T-helper 1 cell (primary cell): ENCODE measurements around the gene PGAP6.
"Not testable (repeated sequence)": the region's sequence is repeated elsewhere in the genome, so short reads cannot be mapped to it uniquely, and the experiment has no call there.

ENCODE experiments used
- DNase-seq, 5 donors: peaks; one replicate each; pipeline ENCODE4 v3.0.0-alpha.2; 2012 to 2020
- total RNA-seq, 4 donors: gene quantifications; one replicate each; lab custom pipeline; 2026; lab: John Stamatoyannopoulos, UW

PGAP6 gene, protein sequence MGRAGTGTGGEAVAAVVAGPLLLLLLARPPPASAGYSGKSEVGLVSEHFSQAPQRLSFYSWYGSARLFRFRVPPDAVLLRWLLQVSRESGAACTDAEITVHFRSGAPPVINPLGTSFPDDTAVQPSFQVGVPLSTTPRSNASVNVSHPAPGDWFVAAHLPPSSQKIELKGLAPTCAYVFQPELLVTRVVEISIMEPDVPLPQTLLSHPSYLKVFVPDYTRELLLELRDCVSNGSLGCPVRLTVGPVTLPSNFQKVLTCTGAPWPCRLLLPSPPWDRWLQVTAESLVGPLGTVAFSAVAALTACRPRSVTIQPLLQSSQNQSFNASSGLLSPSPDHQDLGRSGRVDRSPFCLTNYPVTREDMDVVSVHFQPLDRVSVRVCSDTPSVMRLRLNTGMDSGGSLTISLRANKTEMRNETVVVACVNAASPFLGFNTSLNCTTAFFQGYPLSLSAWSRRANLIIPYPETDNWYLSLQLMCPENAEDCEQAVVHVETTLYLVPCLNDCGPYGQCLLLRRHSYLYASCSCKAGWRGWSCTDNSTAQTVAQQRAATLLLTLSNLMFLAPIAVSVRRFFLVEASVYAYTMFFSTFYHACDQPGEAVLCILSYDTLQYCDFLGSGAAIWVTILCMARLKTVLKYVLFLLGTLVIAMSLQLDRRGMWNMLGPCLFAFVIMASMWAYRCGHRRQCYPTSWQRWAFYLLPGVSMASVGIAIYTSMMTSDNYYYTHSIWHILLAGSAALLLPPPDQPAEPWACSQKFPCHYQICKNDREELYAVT
- 51.3 to 94.2 (median 78.4) reads per million in 4 donors for total RNA-seq

DNA sequence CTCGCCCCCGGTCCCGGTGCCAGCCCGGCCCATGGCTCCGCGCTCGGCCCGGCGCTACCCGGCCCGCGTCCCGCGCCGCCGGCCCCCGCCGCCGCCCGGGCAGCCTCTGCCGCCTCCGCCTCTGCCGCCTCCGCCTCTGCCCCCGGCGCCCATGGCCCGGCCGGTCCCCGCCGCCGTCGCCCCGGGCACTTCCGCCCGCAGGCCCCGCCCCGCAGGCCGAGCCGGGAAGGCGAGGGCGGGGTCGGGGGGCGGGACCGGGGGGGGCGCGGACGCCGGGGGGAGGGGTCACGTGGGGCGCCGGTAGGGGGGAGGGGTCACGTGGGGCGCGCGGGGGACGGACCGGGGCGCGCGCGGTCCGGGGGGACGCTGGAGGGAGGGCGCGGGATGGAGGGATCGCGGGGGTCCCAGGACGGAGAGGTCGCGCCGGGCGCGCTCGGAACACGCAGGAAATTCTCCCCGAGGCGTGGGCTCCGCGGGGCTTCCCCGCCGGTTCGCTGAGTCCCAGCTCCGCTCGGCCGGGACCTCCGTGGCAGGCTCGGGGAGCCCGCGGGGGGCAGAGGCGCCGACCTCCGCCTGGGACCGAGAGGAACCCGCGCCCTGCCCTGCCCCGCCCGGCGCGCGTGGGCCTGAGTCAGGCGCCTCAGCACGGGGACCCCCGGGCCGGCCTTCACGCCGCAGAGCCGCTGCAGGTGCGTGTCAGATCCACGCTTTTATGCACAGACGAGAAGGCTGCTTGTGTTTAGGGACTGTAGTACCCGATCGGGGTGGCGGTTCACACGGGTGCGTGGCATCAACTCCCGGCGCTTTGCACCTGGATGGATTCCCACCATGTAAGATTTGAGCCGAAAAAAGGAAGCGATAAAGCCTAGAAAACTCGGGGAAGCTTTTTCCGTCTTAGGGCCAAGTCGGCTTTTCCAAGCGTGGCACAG, at the start of gene PGAP6:
Gene PGAP6, minus strand, starts transcription at position 190 of the 929 bp plus-strand sequence. Its CDS starts 157 bp downstream, at position 33.
- peak; percentile 52 to 73 (median 61) for DNase-seq

DNA sequence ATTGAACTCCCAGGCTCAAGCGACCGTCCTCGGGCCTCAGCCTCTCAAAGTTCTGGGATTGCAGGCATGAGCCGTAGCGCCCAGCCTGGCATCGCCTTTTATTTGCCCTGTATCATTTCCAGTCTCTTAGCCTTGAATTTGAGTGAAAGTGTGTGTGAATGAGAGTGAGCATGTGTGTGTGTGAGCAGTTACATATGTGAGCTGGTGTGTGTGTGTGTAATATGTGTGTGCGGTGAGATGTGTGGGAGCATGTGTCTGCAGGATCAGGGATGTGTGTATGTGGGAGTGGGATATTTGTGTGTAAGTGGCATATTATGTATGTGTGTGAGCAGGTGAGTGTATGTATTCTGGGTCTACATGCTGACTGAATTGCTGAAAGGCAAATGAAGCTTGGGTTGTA, 49.1 kb upstream of the PGAP6 start:
- no peak for DNase-seq

DNA sequence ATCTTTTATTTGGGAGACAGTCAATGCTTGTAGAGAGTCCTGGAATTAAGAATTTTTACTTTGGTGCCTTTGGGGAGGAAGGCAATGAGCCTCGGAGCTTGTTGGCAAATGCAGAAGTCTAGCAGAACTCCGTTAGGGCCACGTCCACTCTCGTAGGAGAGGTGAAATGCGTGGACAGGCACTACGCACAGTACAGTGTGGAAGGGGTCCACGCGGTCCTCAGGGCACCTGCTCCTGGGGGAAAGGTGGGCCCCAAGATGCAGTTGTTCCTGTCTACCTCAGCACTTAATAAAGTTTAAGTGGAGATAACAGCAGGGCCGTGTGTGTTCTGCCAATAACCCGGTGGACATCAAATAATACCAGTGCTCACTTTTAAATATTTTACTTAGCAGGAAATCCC, 45.5 kb upstream of the PGAP6 start:
- DNase-seq = no peak

DNA sequence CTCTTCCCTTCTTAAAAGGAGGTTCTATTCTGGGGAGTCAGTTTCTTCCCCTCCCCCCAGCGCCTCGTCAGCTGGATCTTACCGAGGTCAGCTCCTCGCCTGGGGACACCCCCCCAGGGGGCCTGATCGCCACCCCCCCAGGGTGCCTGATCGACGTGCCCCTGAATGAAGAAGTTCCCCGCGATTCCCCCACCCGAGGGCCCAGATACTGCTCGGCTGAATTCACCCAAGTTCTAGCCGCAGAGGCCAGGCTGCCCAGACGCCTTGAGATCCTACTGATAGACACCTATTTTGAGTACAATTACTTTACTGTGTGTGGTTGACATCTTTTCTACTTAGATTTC, 45.1 kb upstream of the PGAP6 start:
- DNase-seq = no peak

DNA sequence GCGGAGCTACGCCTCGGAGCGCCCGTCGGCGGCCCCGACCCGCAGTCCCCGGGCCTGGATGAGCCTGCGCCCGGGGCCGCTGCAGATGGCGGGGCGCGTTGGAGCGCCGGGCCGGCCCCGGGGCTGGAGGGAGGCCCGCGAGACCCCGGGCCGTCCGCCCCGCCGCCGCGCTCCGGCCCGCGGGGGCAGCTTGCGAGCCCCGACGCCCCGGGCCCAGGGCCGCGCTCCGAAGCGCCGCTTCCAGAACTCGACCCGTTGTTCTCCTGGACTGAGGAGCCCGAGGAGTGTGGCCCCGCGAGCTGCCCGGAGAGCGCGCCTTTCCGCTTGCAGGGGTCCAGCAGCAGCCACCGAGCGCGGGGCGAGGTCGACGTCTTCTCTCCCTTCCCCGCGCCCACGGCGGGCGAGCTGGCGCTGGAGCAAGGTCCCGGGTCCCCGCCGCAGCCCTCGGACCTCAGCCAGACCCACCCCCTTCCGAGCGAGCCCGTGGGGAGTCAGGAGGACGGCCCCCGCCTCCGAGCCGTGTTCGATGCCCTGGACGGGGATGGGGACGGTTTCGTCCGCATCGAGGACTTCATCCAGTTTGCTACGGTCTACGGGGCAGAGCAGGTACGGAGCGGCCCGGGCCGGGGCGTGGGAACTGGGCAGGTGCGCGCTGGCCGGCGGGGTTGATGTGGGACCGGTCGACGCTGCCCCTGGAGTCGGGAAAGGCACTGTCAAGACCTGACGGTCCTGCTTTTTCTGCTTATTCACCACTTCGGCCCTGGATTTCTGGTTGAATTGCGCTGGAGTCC, 44.5 kb upstream of the PGAP6 start:
- DNase-seq = no peak

DNA sequence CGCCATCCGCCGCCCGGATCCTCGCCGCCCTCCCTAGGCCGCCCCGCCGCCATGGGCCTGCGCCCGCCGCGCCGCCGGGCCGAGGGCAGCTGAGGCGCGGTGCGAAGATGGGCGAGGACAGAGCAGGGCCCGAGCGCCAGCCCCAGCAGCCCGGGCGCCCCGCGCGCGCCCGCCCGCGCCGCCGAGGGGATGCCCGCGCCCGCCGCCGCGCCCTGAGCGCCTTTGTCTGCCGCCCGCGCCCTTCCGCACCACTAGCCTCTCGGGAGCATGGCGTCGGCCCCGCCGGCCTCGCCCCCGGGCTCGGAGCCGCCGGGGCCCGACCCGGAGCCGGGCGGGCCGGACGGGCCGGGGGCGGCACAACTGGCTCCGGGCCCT, 43.9 kb upstream of the PGAP6 start:
- peak in 1 of 5 donors; percentile 55 for DNase-seq

DNA sequence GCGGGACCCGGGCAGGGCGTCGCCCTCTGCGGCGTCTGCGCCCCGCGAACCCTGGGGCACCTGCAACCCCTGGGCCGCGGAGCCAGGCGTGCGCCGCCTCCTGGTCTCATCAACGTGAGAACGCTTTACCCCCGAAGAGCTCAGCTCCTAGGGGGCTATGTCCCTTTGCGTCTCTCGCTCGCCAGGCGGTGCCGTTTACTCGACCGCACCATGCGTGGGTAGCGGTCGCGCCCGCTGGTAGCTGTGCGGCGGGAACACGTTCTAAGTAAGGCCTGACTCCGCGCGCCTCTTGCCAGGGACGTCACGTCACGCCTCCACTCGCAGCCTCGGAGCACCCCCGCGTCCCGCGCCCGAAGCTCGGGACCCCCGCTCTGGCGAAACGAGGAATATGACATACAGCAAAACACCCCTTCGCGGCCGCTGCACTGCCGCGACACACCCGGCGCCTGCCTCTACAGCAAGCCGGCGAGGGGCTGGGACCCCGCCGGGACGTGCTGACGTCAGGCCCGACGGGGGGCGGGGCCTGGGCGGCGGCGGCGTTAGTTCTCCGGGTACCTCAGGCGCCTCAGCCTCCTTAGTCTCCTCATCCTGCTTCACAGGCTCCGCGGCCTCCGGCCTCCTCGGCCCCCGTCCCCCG, 43.4 kb upstream of the PGAP6 start, which contains the start of gene RAB11FIP3:
Gene RAB11FIP3, plus strand, starts transcription at position 568 of the 637 bp plus-strand sequence. CDS start 358 bp downstream, outside the sequence.
- DNase-seq = peak; percentile 63 to 89 (median 71)

DNA sequence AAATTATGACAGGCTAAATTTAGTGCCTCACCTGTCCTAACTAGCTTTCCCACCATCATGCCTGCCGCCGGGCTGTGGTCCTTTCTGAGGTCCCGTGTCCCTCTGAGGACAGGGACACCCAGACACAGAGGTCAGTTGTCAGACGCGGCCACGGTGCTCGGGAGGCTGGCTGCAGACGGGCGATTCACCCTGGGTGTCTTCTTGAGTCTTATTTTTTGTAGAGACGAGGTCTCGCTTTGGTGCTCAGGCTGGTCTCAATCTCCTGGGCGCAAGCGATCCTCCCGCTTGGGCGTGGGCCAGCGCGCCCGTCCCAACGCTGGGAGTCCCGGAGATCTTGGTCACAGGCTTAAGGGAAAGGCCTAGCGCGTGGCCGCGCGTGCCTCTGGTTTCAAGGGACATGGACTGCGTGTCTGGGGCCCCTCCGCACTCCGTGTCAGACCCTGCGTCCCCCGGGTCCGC, 42.9 kb upstream of the PGAP6 start:
- DNase-seq = no peak

DNA sequence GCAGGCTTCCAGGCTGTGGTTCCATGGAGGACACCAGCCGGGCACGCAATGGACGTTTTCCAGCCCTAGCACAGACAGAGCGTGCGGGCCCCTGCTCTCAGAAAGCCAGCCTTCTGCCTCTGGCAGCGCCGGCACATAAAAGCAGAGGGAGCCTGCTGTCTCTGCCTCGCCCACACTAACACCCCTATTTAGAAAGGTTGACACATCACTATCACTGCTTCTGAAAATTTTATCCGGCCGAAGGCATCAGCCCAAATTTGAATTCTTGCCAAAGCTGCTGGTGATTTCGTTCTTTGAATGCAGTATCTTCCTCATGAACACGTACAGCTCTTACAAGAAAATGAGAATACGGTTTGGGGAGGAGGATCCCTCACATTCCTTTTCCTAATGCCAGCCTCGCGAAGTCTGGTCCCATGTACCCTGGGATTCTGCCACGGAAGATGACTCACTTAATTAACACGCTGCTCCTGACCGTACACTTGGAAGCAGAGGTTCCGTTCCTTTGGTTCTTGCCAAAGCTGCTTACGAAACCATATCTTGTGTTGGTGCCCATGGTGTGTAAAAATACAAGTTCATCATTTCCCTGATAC, 42.4 kb upstream of the PGAP6 start:
- no peak for DNase-seq

DNA sequence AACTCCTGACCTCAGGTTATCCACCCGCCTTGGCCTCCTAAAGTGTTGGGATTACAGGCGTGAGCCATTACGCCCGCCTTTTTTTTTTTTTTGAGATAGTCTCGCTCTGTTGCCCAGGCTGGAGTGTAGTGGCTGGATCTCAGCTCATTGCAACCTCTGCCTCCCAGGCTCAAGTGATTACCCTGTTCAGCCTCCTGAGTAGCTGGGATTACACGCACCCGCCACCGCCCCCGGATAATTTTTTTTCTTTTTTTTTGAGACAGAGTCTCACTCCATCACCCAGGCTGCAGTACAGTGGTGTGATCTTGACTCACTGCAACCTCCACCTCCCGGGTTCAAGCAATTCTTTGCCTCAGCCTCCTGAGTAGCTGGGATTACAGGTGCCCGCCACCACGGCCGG, 40.4 kb upstream of the PGAP6 start:
- DNase-seq = not testable (repeated sequence)

DNA sequence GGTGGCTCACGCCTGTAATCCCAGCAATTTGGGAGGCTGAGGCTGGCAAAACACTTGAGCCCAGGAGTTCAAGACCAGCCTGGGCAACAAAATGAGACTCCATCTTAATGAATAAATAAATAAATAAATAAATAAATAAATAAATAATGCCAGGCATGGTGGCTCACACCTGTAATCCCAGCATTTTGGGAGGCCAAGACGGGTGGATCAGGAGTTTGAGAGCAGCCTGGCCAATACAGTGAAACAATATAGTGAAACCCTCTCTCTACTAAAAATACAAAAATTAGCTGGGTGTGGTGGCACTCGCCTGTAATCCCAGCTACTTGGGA, 33.4 kb upstream of the PGAP6 start:
- DNase-seq = not testable (repeated sequence)

DNA sequence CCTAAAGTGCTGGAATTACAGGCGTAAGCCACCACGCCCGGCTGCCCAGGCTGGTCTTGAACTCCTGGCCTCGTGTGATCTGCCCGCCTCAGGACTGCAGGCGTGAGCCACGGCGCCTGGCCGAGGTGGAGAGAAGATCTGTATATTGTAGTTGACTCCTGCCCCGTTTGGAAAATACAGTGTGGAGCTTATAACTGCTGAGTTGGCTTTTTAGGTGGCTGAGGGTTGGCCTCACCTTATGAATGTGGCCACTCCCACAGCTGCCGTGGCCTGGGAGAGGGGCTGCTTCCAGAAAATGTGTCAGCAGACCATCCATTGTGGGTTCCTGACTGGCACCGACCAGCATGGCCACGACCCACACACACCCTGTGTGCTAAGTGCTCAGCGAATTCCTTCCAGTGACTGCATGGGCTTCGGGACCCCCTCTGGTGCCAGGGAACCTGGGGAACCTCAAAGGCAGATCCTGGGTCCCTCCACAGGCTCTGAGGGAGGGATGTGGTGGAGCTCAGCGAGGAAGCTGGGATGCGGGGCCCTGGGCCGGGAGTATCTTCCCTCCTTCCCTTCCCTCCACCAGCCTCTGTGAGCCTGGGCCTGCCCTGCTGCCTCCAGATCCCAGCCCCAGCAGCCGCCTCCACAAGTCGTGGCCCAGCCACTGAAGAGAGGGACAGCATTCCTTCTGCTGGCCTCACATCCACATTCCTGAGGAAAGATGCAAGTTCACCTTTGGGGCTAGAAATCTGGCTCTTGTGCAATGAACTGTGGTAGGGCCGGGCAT, 32.8 kb upstream of the PGAP6 start:
- no peak for DNase-seq

DNA sequence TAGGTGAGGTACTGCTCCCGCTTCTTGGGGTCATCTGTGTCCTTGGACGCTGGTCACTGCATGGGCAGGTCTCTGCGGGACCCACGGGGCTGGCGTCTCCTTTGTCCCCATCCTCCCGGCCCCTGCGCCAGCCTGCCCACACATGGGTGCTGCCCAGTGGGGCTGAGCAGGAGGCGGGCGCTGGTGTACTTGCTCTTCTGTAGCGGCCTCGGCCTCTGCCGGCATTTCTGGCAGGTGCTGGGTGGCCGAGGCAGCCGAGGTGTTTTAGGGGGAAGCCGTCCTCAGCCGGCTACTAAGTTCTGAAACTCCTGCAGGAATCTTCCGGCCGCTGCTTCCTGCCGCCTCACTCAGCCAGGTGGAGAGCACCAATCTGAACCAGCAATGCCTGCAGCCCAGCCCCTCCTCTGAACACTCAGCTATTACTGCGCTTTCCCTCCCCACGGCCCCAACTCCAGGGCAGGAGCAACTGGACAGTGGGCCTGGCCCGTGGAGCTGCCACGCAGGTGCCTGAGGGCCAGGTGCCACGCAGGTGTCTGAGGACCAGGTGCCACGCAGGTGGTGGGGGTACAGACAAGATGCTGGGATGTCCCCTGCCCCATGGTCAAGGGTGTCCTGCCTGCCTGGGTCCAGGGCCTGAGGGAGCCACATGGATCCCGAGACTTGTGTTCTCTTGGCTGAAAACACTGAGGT, 29.9 kb upstream of the PGAP6 start:
- DNase-seq = no peak

DNA sequence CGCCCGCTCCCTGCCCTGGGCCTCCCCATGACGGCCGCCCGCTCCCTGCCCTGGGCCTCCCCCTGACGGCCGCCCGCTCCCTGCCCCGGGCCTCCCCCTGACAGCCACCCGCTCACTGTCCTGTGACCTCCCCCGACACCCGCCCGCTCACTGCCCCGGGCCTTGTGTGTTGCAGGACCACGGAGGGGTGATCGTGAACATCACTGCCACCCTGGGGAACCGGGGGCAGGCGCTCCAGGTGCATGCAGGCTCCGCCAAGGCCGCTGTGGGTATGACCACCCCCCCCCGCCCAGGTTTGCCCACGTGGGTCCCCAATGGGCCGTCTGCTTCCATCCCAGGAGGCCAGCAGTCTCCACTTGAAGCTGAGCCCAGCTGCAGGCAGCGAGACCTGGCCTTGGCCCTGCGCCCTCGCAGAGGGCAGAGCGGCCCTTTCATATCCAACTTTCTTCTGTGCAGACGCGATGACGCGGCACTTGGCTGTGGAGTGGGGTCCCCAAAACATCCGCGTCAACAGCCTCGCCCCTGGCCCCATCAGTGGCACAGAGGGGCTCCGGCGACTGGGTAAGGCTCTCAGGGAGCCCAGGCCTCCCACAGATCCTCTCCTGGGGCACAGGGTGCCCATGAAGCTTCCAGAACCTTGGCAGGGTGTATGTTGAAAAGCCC, 28.9 kb upstream of the PGAP6 start:
- no peak for DNase-seq

DNA sequence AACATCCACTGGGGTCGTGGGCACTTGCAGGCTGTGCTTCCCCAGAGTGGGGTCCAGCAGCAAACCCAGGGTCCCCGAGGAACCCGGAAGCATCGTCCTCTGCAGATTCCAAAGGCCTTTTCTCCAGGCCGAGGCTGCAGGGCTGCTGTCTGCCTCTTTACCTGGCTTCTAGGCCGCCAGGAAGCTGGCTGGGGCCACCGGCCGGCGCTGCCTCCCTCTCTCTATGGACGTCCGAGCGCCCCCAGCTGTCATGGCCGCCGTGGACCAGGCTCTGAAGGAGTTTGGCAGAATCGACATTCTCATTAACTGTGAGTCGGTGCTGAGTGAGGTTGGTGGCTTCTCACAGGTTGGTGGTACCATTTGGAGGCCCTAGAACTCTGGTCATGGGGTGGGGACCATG, 25.5 kb upstream of the PGAP6 start:
- no peak for DNase-seq

DNA sequence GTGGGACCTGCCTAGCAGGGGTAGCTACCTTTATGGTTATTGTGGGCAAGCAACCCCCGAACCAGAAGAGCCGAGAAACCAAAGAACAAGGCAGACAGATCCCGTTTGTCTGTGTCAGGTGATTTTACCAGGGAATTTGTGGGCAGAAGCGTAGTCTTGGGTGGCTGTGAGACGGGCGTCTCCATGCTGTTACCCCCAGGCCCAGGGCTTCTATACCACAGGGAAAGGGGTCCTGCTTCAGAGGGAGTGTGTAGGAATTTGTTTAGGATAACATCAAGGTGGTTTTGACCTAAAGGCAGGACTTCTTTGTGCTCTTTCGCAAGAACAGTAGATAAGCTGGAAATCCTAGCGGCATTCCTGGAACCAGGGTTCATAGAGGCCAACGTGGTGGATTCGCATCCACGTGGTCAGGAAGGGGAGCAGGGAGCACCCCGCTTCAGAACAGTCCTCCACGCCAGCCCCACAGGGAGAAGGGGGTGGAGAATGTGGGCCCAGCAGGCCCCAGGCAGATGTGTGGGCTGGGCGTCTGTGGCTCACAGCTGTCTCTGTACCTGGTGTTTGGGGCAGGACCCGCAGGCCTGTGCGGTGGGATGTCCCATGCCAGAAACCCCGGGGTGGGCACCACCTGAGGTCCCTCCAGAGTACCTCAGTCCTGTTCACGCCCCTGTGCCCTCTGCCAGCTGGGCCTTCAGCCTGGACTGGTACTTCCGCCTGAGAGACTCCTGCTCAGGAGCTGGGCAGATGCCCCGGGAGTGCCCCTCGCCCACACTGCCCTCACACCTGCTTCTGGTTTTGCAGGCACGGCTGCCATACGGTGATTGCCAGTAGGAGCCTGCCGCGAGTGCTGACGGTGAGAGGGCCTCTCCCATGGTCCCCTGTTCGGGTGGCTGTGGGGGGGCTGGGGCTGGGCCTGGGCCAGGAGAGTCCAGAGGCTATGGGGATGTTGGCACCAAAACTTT, 24.0 kb upstream of the PGAP6 start:
- DNase-seq = no peak

DNA sequence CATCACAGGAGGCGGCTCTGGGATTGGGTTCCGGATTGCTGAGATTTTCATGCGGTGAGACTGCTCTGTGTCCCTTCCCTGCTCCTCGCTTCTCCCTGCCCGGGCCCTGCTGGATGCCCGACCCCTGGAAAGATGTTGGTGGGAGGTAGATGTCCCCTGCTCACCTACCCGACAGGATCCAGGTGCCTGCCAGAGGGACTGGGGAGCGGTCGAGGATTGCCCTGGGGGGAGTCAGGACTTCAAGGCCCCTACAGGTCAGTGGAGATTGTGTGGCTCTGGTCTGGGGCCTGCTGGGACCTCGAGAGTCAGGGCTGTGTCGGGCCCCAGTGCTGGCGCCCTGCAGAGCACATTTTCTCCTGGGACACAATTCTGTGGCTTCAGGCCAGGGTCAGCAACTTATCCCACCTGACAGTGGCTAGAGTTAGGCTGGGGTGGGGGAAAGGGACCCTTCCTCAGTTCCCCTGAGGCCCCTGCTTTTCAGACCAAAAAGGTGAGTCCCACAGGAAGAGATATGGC, 23.3 kb upstream of the PGAP6 start:
- no peak for DNase-seq
